Muscle layer of duodenum (tissue), 2 donors: Measurements from ENCODE around the gene DIAPH1.

Experiments used
- H3K27ac ChIP-seq: one replicate; pipeline ENCODE4 v1.7.0; 2013; ENCODE audit warnings: mild to moderate bottlenecking, low read length
- H3K27me3 ChIP-seq: one replicate; pipeline ENCODE4 v1.7.0; 2013; ENCODE audit warnings: low read depth, mild to moderate bottlenecking, control low read depth, low read length
- H3K36me3 ChIP-seq, 2 donors: one replicate each; pipeline ENCODE4 v1.7.0; 2013; ENCODE audit warnings: low read length in 2 of 2, control low read depth in 1 of 2, mild to moderate bottlenecking in 1 of 2; ENCODE audit not compliant: insufficient read depth in 2 of 2, control insufficient read depth in 1 of 2
- H3K4me1 ChIP-seq, 2 donors: one replicate each; pipeline ENCODE4 v1.7.0; 2013; ENCODE audit warnings: low read length in 2 of 2, mild to moderate bottlenecking in 2 of 2, control low read depth in 1 of 2, moderate library complexity in 1 of 2; ENCODE audit not compliant: insufficient read depth in 2 of 2, control insufficient read depth in 1 of 2
- H3K4me3 ChIP-seq, 2 donors: one replicate each; pipeline ENCODE4 v1.7.0; 2013; ENCODE audit warnings: low read length in 2 of 2, low read depth in 1 of 2, mild to moderate bottlenecking in 1 of 2
- H3K9me3 ChIP-seq, 2 donors: one replicate each; pipeline ENCODE4 v1.7.0; 2013; ENCODE audit warnings: low read length in 2 of 2, control low read depth in 1 of 2, mild to moderate bottlenecking in 1 of 2; ENCODE audit not compliant: control insufficient read depth in 1 of 2
- donor health status: healthy.

Gene DIAPH1

GRCh38 chr5:141639357-141640050 lies 20.7 kb upstream of the DIAPH1 start:
- peaks cover 8 to 26% of the 10 kb centered on the region in 2 donors for H3K4me1 ChIP-seq
- no peak overlapping the region for H3K27ac ChIP-seq
- H3K36me3 ChIP-seq, result peaks cover 5 to 29% of the 10 kb centered on the region in 2 donors
- no peaks in the 10 kb centered on the region for H3K27me3 ChIP-seq
- no peak overlapping the region for H3K4me3 ChIP-seq
- H3K9me3 ChIP-seq, result no peaks in the 10 kb centered on the region

GRCh38 chr5:141638771-141639170 lies 20.0 kb upstream of the DIAPH1 start:
- H3K4me3 ChIP-seq, result no peak overlapping the region
- peaks cover 9 to 27% of the 10 kb centered on the region in 2 donors for H3K4me1 ChIP-seq
- H3K27ac ChIP-seq, result no peak overlapping the region
- no peaks in the 10 kb centered on the region for H3K9me3 ChIP-seq
- no peaks in the 10 kb centered on the region for H3K27me3 ChIP-seq
- peaks cover 4 to 21% of the 10 kb centered on the region in 2 donors for H3K36me3 ChIP-seq

DNA sequence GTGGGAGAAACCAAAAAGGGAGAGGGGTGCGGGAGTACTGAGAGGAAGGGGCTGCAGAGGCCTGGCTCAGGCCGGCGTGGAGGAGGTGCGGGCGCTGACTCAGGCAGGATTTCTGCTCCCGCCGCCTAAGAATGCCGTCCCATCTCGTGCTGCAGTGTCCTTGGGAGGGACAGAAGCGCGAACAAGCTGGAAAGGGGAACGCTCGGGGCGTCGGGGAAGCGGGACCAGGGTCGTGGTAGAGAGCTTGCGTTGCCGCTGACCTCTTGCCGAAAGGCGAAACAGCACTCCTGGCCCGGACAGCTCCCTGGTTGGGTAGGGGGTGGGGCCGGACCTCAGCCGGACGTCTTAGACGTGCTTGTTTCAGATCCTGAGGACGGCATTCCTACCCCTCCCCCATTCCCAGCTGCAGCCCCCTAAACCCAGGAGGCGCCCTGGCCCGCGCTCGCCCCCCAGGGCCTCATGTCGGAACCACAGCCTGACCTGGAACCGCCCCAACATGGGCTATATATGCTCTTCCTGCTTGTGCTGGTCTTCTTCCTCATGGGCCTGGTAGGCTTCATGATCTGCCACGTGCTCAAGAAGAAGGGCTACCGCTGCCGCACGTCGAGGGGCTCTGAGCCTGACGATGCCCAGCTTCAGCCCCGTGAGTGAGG lies 19.1 kb upstream of the DIAPH1 start:
- Histone ChIP-seq H3K27ac (no peak overlapping the region), H3K4me1 (peaks cover 9 to 27% of the 10 kb centered on the region in 2 donors), H3K27me3 (no peaks in the 10 kb centered on the region), H3K36me3 (peaks cover 4 to 15% of the 10 kb centered on the region in 2 donors), H3K4me3 (peak overlapping the region; percentile 91 to 93), H3K9me3 (no peaks in the 10 kb centered on the region)

- H3K27me3 ChIP-seq, result no peaks in the 10 kb centered on the region
- H3K36me3 ChIP-seq, result peaks cover 4 to 12% of the 10 kb centered on the region in 2 donors
- no peaks in the 10 kb centered on the region for H3K9me3 ChIP-seq
- H3K4me1 ChIP-seq, result peaks cover 9 to 27% of the 10 kb centered on the region in 2 donors
- H3K27ac ChIP-seq, result no peak overlapping the region
- peak overlapping the region; percentile 91 to 93 for H3K4me3 ChIP-seq
These were observed 18.4 kb upstream of the DIAPH1 start for GRCh38 chr5:141637123-141637766.

DNA sequence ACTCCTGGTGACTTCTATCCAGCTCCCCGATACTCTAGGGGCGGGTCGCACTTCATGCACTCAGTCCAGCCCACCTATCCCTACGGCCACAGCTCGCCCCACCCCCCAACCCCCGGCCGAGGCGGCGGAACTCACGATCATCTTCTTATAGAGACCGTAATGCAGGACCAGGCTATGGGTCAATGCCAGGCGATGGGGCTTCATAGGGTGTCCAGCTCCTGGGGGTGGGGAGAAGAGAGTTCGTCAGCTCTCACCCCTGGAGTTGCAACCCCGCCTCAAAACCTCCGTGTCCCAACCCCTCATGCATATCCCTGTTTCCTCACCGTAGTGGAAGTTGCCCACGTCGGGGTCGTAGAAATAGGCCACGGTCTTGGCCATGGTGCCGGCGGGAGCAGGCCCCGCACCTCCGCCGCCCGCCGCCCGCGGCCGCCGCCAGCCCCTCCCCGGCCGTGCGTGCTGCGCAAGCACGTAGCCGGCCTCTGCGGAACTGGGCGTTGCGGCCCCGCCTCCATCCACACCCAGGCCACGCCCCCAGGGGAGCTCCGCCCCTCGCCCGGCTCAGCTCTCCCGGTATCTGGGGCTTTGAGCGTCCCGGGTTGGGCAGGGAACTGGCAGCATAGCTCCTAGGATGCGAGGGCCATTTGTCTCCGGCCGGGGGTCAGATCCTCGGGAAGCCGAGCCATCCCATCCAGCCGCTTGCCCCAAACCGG lies 17.8 kb upstream of the DIAPH1 start, which contains the start of the genes HDAC3 and RELL2:
Gene HDAC3 (minus strand): TSS at position 437 of the 710 bp plus-strand sequence. CDS start 59 bp downstream, at position 378.
Gene RELL2 (plus strand): TSS at position 585 of the 710 bp plus-strand sequence. CDS start 1,229 bp downstream, outside the sequence.
- Histone ChIP-seq H3K36me3 (peaks cover 4 to 12% of the 10 kb centered on the region in 2 donors), H3K27me3 (no peaks in the 10 kb centered on the region), H3K4me3 (peak within 1 kb of the TSS; percentile 91 to 93), H3K9me3 (no peaks in the 10 kb centered on the region), H3K4me1 (peaks cover 9 to 27% of the 10 kb centered on the region in 2 donors), H3K27ac (peak within 1 kb of the TSS; percentile 28)

DNA sequence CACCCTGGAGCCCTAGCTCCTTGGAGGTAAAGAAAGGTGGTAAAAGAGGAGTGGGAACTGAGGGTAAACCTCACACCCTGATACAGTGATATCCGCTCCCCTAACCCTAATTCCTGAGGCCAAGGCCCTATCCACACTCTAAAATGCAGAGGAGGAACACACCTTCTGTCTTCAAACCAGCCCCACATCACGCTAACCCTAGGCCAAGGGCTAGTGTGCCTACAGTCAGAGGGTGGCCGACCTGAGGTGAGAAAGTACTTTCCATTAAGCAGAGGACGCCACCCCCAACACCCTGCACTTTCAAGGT lies 17.3 kb upstream of the DIAPH1 start:
- peaks cover 4 to 6% of the 10 kb centered on the region in 2 donors for H3K36me3 ChIP-seq
- H3K9me3 ChIP-seq, result no peaks in the 10 kb centered on the region
- peak overlapping the region; percentile 91 to 93 for H3K4me3 ChIP-seq
- H3K27me3 ChIP-seq, result no peaks in the 10 kb centered on the region
- H3K27ac ChIP-seq, result peak overlapping the region; percentile 28
- H3K4me1 ChIP-seq, result peaks cover 9 to 27% of the 10 kb centered on the region in 2 donors

DNA sequence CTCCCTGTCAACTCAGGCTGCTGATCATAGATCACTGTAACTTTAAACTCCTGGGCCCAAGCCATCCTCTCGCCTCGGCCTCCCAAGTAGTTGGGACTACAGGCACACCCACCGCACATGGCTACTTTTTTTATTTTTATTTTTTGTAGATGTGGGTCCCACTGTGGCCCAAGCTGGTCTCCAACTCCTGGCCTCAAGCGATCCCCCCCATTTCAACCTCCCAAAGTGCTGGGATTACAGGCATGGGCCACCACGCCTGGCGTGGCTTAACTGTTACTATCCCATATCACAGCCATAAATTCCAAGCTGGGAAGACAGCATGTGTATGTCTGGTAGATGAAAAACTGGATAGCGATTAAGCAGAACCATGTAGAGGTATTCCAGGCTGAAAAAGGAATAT lies 16.8 kb upstream of the DIAPH1 start:
- H3K27ac ChIP-seq, result no peak overlapping the region
- peak overlapping the region; percentile 91 to 93 for H3K4me3 ChIP-seq
- H3K27me3 ChIP-seq, result no peaks in the 10 kb centered on the region
- no peaks in the 10 kb centered on the region for H3K9me3 ChIP-seq
- peaks cover 2 to 8% of the 10 kb centered on the region in 2 donors for H3K36me3 ChIP-seq
- peaks cover 9 to 27% of the 10 kb centered on the region in 2 donors for H3K4me1 ChIP-seq

GRCh38 chr5:141634720-141635119 lies 15.9 kb upstream of the DIAPH1 start:
- H3K36me3 ChIP-seq, result peaks cover 7 to 16% of the 10 kb centered on the region in 2 donors
- no peaks in the 10 kb centered on the region for H3K9me3 ChIP-seq
- H3K4me1 ChIP-seq, result peaks cover 9 to 27% of the 10 kb centered on the region in 2 donors
- H3K4me3 ChIP-seq, result no peak overlapping the region
- H3K27me3 ChIP-seq, result no peaks in the 10 kb centered on the region
- H3K27ac ChIP-seq, result no peak overlapping the region

GRCh38 chr5:141633871-141634561 lies 15.2 kb upstream of the DIAPH1 start:
- Histone ChIP-seq H3K27me3 (no peaks in the 10 kb centered on the region), H3K27ac (no peak overlapping the region), H3K4me3 (no peak overlapping the region), H3K4me1 (peaks cover 9 to 27% of the 10 kb centered on the region in 2 donors), H3K9me3 (no peaks in the 10 kb centered on the region), H3K36me3 (peaks cover 14 to 23% of the 10 kb centered on the region in 2 donors)

DNA sequence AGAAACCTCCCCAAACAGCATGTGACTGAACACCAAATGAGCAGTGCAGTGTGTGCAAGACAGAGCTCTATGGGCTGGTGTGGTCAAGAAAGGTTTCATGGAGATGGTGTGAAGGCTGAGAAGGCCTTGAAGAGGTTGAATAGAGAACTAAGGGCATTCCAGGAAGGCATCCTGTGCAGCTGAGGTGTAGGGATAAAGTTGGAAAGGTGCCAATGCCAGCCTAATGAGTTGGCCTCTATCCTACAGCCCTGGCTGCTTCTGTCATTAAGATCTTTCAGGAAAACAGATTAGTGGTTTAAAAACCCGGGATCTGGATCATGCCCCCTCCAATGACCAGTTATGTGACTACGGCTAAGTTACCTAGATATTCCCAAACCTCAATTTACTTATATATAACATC lies 13.8 kb upstream of the DIAPH1 start:
- no peaks in the 10 kb centered on the region for H3K9me3 ChIP-seq
- no peak overlapping the region for H3K27ac ChIP-seq
- H3K36me3 ChIP-seq, result peaks cover 28 to 37% of the 10 kb centered on the region in 2 donors
- H3K4me1 ChIP-seq, result peaks cover 9 to 26% of the 10 kb centered on the region in 2 donors
- no peaks in the 10 kb centered on the region for H3K27me3 ChIP-seq
- no peak overlapping the region for H3K4me3 ChIP-seq
